ENCODE data around the gene OTOG. TPM values are rescaled to one million over a fixed set of nuclear protein-coding genes. Genes with fewer than 3 reads are reported as not detected.

Gene OTOG
- total and polyA plus RNA-seq, 2 experiments from 2014 or later: not detected

DNA sequence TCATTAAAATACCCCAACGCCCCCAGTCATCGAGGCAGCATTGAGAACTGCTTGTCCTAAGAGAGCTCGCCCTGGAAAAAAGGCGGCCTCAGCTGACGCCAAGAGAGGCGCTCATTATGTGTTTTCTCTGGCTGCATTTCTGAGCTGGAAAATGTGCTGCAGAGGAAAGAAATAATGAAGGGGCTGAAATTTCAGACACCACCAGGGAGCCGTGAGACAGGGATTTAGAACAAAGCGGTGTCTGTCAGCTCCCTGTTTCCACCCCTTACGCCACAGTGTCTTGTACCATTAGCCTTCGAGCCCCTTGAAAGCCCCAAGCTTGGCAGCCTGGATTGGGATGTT, 17.2 kb upstream of the OTOG start:
- Histone ChIP-seq H3K27ac (no peak overlapping the region), H3K9me2 (ENCODE audit: insufficient read depth) (no peaks in the 10 kb centered on the region), H3K9ac (no peak overlapping the region), H3K27me3 (replicated peaks; ENCODE audit: insufficient read depth) (peaks cover 23% of the 10 kb centered on the region), H4K20me1 (ENCODE audit: insufficient read depth) (no peaks in the 10 kb centered on the region), H3K36me3 (ENCODE audit: low read depth) (no peaks in the 10 kb centered on the region), H3K4me1 (ENCODE audit: insufficient read depth) (no peaks in the 10 kb centered on the region), H3K4me3 (no peak overlapping the region), H3F3A (ENCODE audit: insufficient read depth) (no peaks in the 10 kb centered on the region), H3K4me2 (ENCODE audit: unreplicated experiment) (no peak overlapping the region), H3K9me3 (ENCODE audit: low read depth) (no peaks in the 10 kb centered on the region), H2AFZ (no peak overlapping the region), H3K79me2 (ENCODE audit: insufficient read depth) (no peaks in the 10 kb centered on the region)
- TF ChIP-seq EZH2phosphoT487 (IDR thresholded peaks at IDR 0.05; ENCODE audit: insufficient read depth, low read depth) (no peak), EZH2 (IDR thresholded peaks at IDR 0.05; ENCODE audit: insufficient read depth, poor library complexity, severe bottlenecking) (no peak)
- in situ Hi-C loops (cut with MboI): loop anchor here (10.0 kb wide), 1 partner anchor 295 kb away; no protein-coding TSS in a partner anchor
- no peak for DNase-seq
- WGBS, 2 experiments (ENCODE audit: low coverage in 1 of 2, low lambda C conversion rate in 2 of 2, missing lambda C conversion rate in 2 of 2): 61% methylated on average over 10 of the region's 10 CpGs

DNA sequence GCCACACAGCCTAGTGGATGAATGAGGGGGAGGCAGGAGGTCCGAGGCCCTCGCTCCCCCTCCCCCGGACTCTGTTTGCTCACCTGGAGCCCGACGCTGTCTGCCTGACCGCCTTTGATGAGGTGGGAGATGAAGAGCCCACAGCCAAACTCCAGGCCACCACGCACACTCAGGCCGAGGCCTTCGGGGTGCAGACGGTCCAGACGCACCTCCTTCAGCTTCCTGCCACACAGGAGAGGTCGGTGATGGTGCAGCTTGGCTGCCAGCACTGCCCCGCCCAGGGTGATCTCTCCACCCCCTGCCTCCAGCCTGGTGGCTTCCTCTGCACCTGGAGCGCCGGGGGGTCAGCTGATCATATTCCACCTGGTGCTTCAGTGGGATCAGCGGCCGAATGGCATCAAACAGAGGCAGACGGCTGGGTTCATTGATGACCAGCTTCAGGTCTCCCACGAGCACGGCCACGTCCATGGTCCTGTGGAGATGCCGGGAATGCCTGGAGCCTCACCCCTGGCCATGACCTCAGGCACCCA, 15.9 kb upstream of the OTOG start:
- no peak for TF ChIP-seq EZH2 (IDR thresholded peaks at IDR 0.05; ENCODE audit: insufficient read depth, poor library complexity, severe bottlenecking)
- TF ChIP-seq EZH2phosphoT487 (IDR thresholded peaks at IDR 0.05; ENCODE audit: insufficient read depth, low read depth): no peak
- no peak overlapping the region for H2AFZ ChIP-seq
- DNase-seq: no peak
- WGBS, 2 experiments (ENCODE audit: low coverage in 1 of 2, low lambda C conversion rate in 2 of 2, missing lambda C conversion rate in 2 of 2): 70 to 73% methylated on average over 22 of the region's 22 CpGs
- H3K79me2 ChIP-seq (ENCODE audit: insufficient read depth): no peaks in the 10 kb centered on the region
- no peaks in the 10 kb centered on the region for H3K9me2 ChIP-seq (ENCODE audit: insufficient read depth)
- no peak overlapping the region for H3K4me2 ChIP-seq (ENCODE audit: unreplicated experiment)
- peaks cover 23% of the 10 kb centered on the region for H3K27me3 ChIP-seq (replicated peaks; ENCODE audit: insufficient read depth)
- no peaks in the 10 kb centered on the region for H3K4me1 ChIP-seq (ENCODE audit: insufficient read depth)
- H3K36me3 ChIP-seq (ENCODE audit: low read depth): no peaks in the 10 kb centered on the region
- no peaks in the 10 kb centered on the region for H4K20me1 ChIP-seq (ENCODE audit: insufficient read depth)
- no peak overlapping the region for H3K27ac ChIP-seq
- no peaks in the 10 kb centered on the region for H3F3A ChIP-seq (ENCODE audit: insufficient read depth)
- in situ Hi-C loops (cut with MboI): no loop called here
- no peaks in the 10 kb centered on the region for H3K9me3 ChIP-seq (ENCODE audit: low read depth)
- H3K4me3 ChIP-seq: no peak overlapping the region
- no peak overlapping the region for H3K9ac ChIP-seq

DNA sequence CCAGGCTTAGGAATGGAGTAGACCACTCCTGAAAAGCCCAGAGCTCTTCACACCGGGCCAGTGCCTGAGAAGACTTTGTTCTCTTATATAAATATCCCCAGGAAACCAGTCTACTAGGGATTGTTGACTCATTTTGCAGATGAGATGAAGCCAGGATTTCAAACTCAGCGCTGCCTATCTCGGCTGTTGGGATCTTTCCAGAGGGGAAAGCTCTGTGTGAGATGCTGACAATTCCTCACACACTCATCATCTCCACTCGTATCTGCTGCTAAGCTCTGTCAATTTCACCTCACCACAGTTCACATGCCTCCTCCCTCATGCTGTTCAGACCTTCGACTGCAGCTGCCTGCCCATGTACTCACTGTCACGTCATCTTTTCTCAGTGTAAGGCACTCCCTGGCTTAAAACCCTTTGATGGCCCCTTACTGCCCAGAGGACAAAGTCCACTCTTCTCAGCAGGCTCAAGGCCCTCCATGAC, 15.4 kb upstream of the OTOG start:
- H3K4me3 ChIP-seq: no peak overlapping the region
- no peaks in the 10 kb centered on the region for H3K4me1 ChIP-seq (ENCODE audit: insufficient read depth)
- no peak overlapping the region for H2AFZ ChIP-seq
- 3 to 10% methylated on average over 6 of the region's 6 CpGs for WGBS, 2 experiments (ENCODE audit: low coverage in 1 of 2, low lambda C conversion rate in 2 of 2, missing lambda C conversion rate in 2 of 2)
- H3K36me3 ChIP-seq (ENCODE audit: low read depth): no peaks in the 10 kb centered on the region
- H4K20me1 ChIP-seq (ENCODE audit: insufficient read depth): no peaks in the 10 kb centered on the region
- peaks cover 25% of the 10 kb centered on the region for H3K27me3 ChIP-seq (replicated peaks; ENCODE audit: insufficient read depth)
- H3K9ac ChIP-seq: no peak overlapping the region
- no peaks in the 10 kb centered on the region for H3K9me3 ChIP-seq (ENCODE audit: low read depth)
- no peak for TF ChIP-seq EZH2 (IDR thresholded peaks at IDR 0.05; ENCODE audit: insufficient read depth, poor library complexity, severe bottlenecking)
- TF ChIP-seq EZH2phosphoT487 (IDR thresholded peaks at IDR 0.05; ENCODE audit: insufficient read depth, low read depth): no peak
- no peak overlapping the region for H3K4me2 ChIP-seq (ENCODE audit: unreplicated experiment)
- H3K79me2 ChIP-seq (ENCODE audit: insufficient read depth): no peaks in the 10 kb centered on the region
- in situ Hi-C loops (cut with MboI): no loop called here
- peak; percentile 61 for DNase-seq
- H3F3A ChIP-seq (ENCODE audit: insufficient read depth): no peaks in the 10 kb centered on the region
- H3K9me2 ChIP-seq (ENCODE audit: insufficient read depth): no peaks in the 10 kb centered on the region
- no peak overlapping the region for H3K27ac ChIP-seq

DNA sequence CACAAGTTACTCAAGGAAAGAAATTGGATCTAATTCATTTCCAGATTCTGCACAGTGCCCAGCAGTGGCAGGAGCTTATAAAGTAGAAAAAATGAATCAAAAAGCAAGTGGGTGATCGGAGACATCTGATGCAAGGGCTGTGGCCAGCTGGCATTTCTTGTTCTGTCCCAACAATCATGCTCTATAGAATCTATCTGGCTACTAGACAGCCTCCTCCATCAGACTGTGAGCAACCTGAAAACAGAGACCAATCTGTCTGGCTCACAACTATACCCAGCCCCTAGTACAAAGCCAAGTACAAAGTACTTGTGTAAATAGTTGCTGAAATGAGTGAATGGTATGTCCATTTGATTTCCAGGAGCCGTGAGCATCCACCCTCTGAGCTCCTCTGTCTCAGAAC, 14.3 kb upstream of the OTOG start:
- TF ChIP-seq EZH2phosphoT487 (IDR thresholded peaks at IDR 0.05; ENCODE audit: insufficient read depth, low read depth): no peak
- TF ChIP-seq EZH2 (IDR thresholded peaks at IDR 0.05; ENCODE audit: insufficient read depth, poor library complexity, severe bottlenecking): no peak
- 26 to 60% methylated on average over 2 of the region's 2 CpGs for WGBS, 2 experiments (ENCODE audit: low coverage in 1 of 2, low lambda C conversion rate in 2 of 2, missing lambda C conversion rate in 2 of 2)
- no peaks in the 10 kb centered on the region for H3K9me2 ChIP-seq (ENCODE audit: insufficient read depth)
- H3K27me3 ChIP-seq (replicated peaks; ENCODE audit: insufficient read depth): peaks cover 35% of the 10 kb centered on the region
- no peaks in the 10 kb centered on the region for H4K20me1 ChIP-seq (ENCODE audit: insufficient read depth)
- no peaks in the 10 kb centered on the region for H3F3A ChIP-seq (ENCODE audit: insufficient read depth)
- no peaks in the 10 kb centered on the region for H3K9me3 ChIP-seq (ENCODE audit: low read depth)
- no peaks in the 10 kb centered on the region for H3K4me1 ChIP-seq (ENCODE audit: insufficient read depth)
- H2AFZ ChIP-seq: no peak overlapping the region
- no peak overlapping the region for H3K4me2 ChIP-seq (ENCODE audit: unreplicated experiment)
- DNase-seq: no peak
- in situ Hi-C loops (cut with MboI): no loop called here
- no peaks in the 10 kb centered on the region for H3K79me2 ChIP-seq (ENCODE audit: insufficient read depth)
- no peaks in the 10 kb centered on the region for H3K36me3 ChIP-seq (ENCODE audit: low read depth)
- no peak overlapping the region for H3K27ac ChIP-seq
- no peak overlapping the region for H3K9ac ChIP-seq
- no peak overlapping the region for H3K4me3 ChIP-seq

DNA sequence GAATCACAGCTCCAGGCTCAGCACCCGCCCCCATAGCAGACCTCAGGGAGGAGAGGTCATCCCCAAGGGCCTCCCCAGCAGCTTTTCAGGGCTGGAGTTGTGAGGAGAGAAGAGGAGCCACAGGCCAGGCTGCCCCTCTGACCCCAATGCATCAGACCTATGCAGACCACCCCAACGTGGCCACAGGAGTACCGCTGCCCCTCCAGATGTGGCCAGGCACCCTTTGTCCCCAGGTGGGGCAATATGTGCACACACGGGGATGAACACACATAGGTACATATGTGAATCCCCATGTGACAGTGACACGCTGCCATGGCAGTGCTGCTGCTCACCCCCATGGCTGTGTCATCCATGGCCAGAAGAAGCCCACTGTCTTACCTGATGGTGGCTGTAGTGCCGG, 13.7 kb upstream of the OTOG start:
- H3K9me3 ChIP-seq (ENCODE audit: low read depth): no peaks in the 10 kb centered on the region
- 52 to 54% methylated on average over 6 of the region's 6 CpGs for WGBS, 2 experiments (ENCODE audit: low coverage in 1 of 2, low lambda C conversion rate in 2 of 2, missing lambda C conversion rate in 2 of 2)

More for the DNA sequence above, 13.7 kb upstream of the OTOG start:
- peaks cover 35% of the 10 kb centered on the region for H3K27me3 ChIP-seq (replicated peaks; ENCODE audit: insufficient read depth)
- no peak overlapping the region for H3K9ac ChIP-seq
- H4K20me1 ChIP-seq (ENCODE audit: insufficient read depth): no peaks in the 10 kb centered on the region
- no peak for TF ChIP-seq EZH2 (IDR thresholded peaks at IDR 0.05; ENCODE audit: insufficient read depth, poor library complexity, severe bottlenecking)
- TF ChIP-seq EZH2phosphoT487 (IDR thresholded peaks at IDR 0.05; ENCODE audit: insufficient read depth, low read depth): no peak
- no peaks in the 10 kb centered on the region for H3K4me1 ChIP-seq (ENCODE audit: insufficient read depth)
- no peaks in the 10 kb centered on the region for H3K79me2 ChIP-seq (ENCODE audit: insufficient read depth)
- H3K27ac ChIP-seq: no peak overlapping the region
- no peaks in the 10 kb centered on the region for H3K9me2 ChIP-seq (ENCODE audit: insufficient read depth)
- in situ Hi-C loops (cut with MboI): no loop called here
- no peak overlapping the region for H3K4me2 ChIP-seq (ENCODE audit: unreplicated experiment)
- H3F3A ChIP-seq (ENCODE audit: insufficient read depth): no peaks in the 10 kb centered on the region
- H3K36me3 ChIP-seq (ENCODE audit: low read depth): no peaks in the 10 kb centered on the region
- DNase-seq: no peak
- H3K4me3 ChIP-seq: no peak overlapping the region
- no peak overlapping the region for H2AFZ ChIP-seq

Data from GM23248 (cell line).